SKM-1 treated with dmso at 0.1 percent for 144 hours (cell line): ENCODE measurements around the gene ZNF70.

Experiments used
- DNase-seq: peaks from one replicate; lab custom pipeline; 2025; ENCODE audit not compliant: unreplicated experiment; lab: John Stamatoyannopoulos, UW

ZNF70 gene

GRCh38 chr22:23779731-23780130, 28.8 kb upstream of the ZNF70 start:
- no peak for DNase-seq

- DNase-seq: no peak
Measured at GRCh38 chr22:23779083-23779482, 28.2 kb upstream of the ZNF70 start.

GRCh38 chr22:23778577-23778900, 27.6 kb upstream of the ZNF70 start:
- no peak for DNase-seq

- no peak for DNase-seq
Measured at GRCh38 chr22:23777776-23778576, 27.1 kb upstream of the ZNF70 start.

GRCh38 chr22:23775779-23776375, 25.0 kb upstream of the ZNF70 start:
- DNase-seq: no peak

- no peak for DNase-seq
Measured at GRCh38 chr22:23774922-23775436, 24.1 kb upstream of the ZNF70 start.

- no peak for DNase-seq
Measured at GRCh38 chr22:23774114-23774921, 23.4 kb upstream of the ZNF70 start.

- DNase-seq: no peak
Measured at GRCh38 chr22:23773483-23774113, 22.7 kb upstream of the ZNF70 start.

- DNase-seq: no peak
Measured at GRCh38 chr22:23772649-23773473, 21.9 kb upstream of the ZNF70 start, which contains the start of gene MMP11. TSS of gene MMP11 (plus strand) at chr22:23772849. CDS start at chr22:23772871, 22 bp downstream.

GRCh38 chr22:23772315-23772648, 21.4 kb upstream of the ZNF70 start:
- no peak for DNase-seq

- DNase-seq: no peak
Measured at GRCh38 chr22:23769321-23769965, 18.5 kb upstream of the ZNF70 start.

GRCh38 chr22:23767673-23768548, 17.0 kb upstream of the ZNF70 start, which contains the start of gene CHCHD10:
TSS of gene CHCHD10 (minus strand) at chr22:23767972. CDS start at chr22:23767874, 98 bp downstream.
- DNase-seq: peak; percentile 76

- no peak for DNase-seq
Measured at GRCh38 chr22:23767303-23767672, 16.4 kb upstream of the ZNF70 start.

- no peak for DNase-seq
Measured at GRCh38 chr22:23764899-23765881, 14.3 kb upstream of the ZNF70 start.

- DNase-seq: no peak
Measured at GRCh38 chr22:23763954-23764353, 13.0 kb upstream of the ZNF70 start.

GRCh38 chr22:23763579-23763945, 12.7 kb upstream of the ZNF70 start:
- DNase-seq: no peak

- no peak for DNase-seq
Measured at GRCh38 chr22:23762842-23763578, 12.1 kb upstream of the ZNF70 start, which contains the start of gene C22orf15. TSS of gene C22orf15 (plus strand) at chr22:23762990. CDS start at chr22:23763307, 317 bp downstream.
